OCI-LY7 (cell line): ENCODE results near the gene FN3K. TPM values are rescaled to one million over a fixed set of nuclear protein-coding genes. Genes with fewer than 3 reads are reported as not detected.

Experiments used
- BruUV-seq: library from RNA; stranded (reverse); fragments of 400-500 nt; replicated peaks from 2 replicates; lab custom pipeline; 2021; lab: Mats Ljungman, UMichigan
- CTCF ChIA-PET: fragments of 300-600 bp; sonication (Branson Sonifier 250); formaldehyde crosslinking; loops from one replicate; lab custom pipeline; 2022; ENCODE audit warnings: antibody characterized with exemption; ENCODE audit not compliant: unreplicated experiment; lab: Charles Lee
- POLR2A ChIA-PET: fragments of 300-600 bp; sonication (Branson Sonifier 250); formaldehyde crosslinking; loops from one replicate; lab custom pipeline; 2022; ENCODE audit warnings: antibody characterized with exemption; lab: Charles Lee
- DNase-seq: peaks from one replicate; pipeline ENCODE4 v3.0.0-alpha.2; 2015; ENCODE audit warnings: low spot score
- H2AFZ ChIP-seq: fragments of 200-600 bp; sonication (generic), shearing (Covaris generic); 2 replicates; pipeline ENCODE4 v1.6.1; 2014; ENCODE audit warnings: mild to moderate bottlenecking, antibody characterized with exemption, low read length, moderate library complexity
- H3K27ac ChIP-seq: fragments of 200-600 bp; sonication (generic); 2 replicates; pipeline ENCODE4 v1.5.1; 2014; ENCODE audit warnings: mixed run types, low read depth, mild to moderate bottlenecking, moderate library complexity, low read length, inconsistent platforms; ENCODE audit not compliant: poor library complexity, severe bottlenecking
- H3K36me3 ChIP-seq: fragments of 200-600 bp; sonication (generic); 2 replicates; pipeline ENCODE4 v1.6.1; 2014; ENCODE audit warnings: mild to moderate bottlenecking, antibody characterized with exemption, low read length, moderate library complexity, mixed read lengths; ENCODE audit not compliant: insufficient read depth
- H3K4me1 ChIP-seq: fragments of 200-600 bp; sonication (generic); 2 replicates; pipeline ENCODE4 v1.5.1; 2014; ENCODE audit warnings: mild to moderate bottlenecking, low read length; ENCODE audit not compliant: insufficient read depth, poor library complexity, severe bottlenecking
- H3K4me2 ChIP-seq: fragments of 200-600 bp; sonication (generic); 2 replicates; pipeline ENCODE4 v1.6.1; 2014; ENCODE audit warnings: mild to moderate bottlenecking, low read length
- H3K4me3 ChIP-seq: fragments of 200-600 bp; sonication (generic); 2 replicates; pipeline ENCODE4 v1.5.1; 2014; ENCODE audit warnings: mild to moderate bottlenecking, low read depth, low read length; ENCODE audit not compliant: poor library complexity, severe bottlenecking
- H3K79me2 ChIP-seq: fragments of 200-600 bp; sonication (generic); 2 replicates; pipeline ENCODE4 v1.6.1; 2016; ENCODE audit warnings: low read depth, mild to moderate bottlenecking, low read length, moderate library complexity, mixed read lengths; ENCODE audit not compliant: insufficient read depth
- H3K9me2 ChIP-seq: fragments of 200-600 bp; sonication (generic); 2 replicates; pipeline ENCODE4 v1.6.1; 2016; ENCODE audit warnings: mild to moderate bottlenecking, low read length, mixed read lengths; ENCODE audit not compliant: insufficient read depth
- H3K9me3 ChIP-seq: fragments of 200-600 bp; sonication (generic); 2 replicates; pipeline ENCODE4 v1.6.1; 2014; ENCODE audit warnings: mild to moderate bottlenecking, mixed run types, low read length, mixed read lengths
- H4K20me1 ChIP-seq: fragments of 200-600 bp; sonication (generic); 2 replicates; pipeline ENCODE4 v1.6.1; 2014; ENCODE audit warnings: mild to moderate bottlenecking, antibody characterized with exemption, low read length, moderate library complexity, mixed read lengths; ENCODE audit not compliant: insufficient read depth
- CTCF ChIP-seq: fragments of 200-600 bp; sonication (generic); conservative IDR thresholded peaks from 2 replicates; pipeline ENCODE4 v1.5.1; 2014; ENCODE audit warnings: mild to moderate bottlenecking, antibody characterized with exemption, low read length, moderate library complexity, mixed read lengths
- EZH2phosphoT487 ChIP-seq: fragments of 200-600 bp; sonication (generic); IDR thresholded peaks from 2 replicates; pipeline ENCODE4 v1.6.1; 2018; ENCODE audit warnings: low read depth, borderline replicate concordance, mild to moderate bottlenecking, mixed run types, antibody characterized with exemption, low read length, moderate library complexity, mixed read lengths
- intact Hi-C: fragments of 100-400 bp; cut with micrococcal nuclease; formaldehyde crosslinking; loops from one replicate; pipeline ENCODE4 v1.10.0; 2022; ENCODE audit not compliant: unreplicated experiment
- total RNA-seq, 2 experiments: library from RNA; depleted of rRNA in 1 of 2; stranded (reverse); fragments of >200 nt in 1 of 2; shearing (Covaris generic) in 1 of 2; gene quantifications; 2 replicates each; pipeline ENCODE4 v1.2.3, GENCODE V29; 2014 to 2022

Gene FN3K
- total RNA-seq, 2 experiments from 2014 or later = 3.8 to 32.3 TPM

GRCh38 chr17:82786427-82786826 is 51.0 kb downstream of the FN3K start:
- H2AFZ ChIP-seq = no peak overlapping the region

GRCh38 chr17:82787081-82787848 is 51.9 kb downstream of the FN3K start:
- no peak overlapping the region for H2AFZ ChIP-seq
- peak overlapping the region; percentile 64 for H3K4me2 ChIP-seq
- peak; percentile 97 for DNase-seq
- H3K9me2 ChIP-seq = no peaks in the 10 kb centered on the region
- intact Hi-C loops = loop anchor here (1.0 kb wide), 6 partner anchors 77 to 387 kb away; no protein-coding TSS in a partner anchor
- H4K20me1 ChIP-seq = no peaks in the 10 kb centered on the region
- no peaks in the 10 kb centered on the region for H3K9me3 ChIP-seq
- no TSS peak for BruUV-seq
- ChIA-PET CTCF (no interaction called here), POLR2A (no interaction called here)
- H3K79me2 ChIP-seq = peaks cover 4% of the 10 kb centered on the region; the same call in 1 of the 2 replicates
- H3K4me1 ChIP-seq = peaks cover 39% of the 10 kb centered on the region
- peak overlapping the region; percentile 16 for H3K4me3 ChIP-seq
- H3K27ac ChIP-seq = peak overlapping the region; percentile 84
- TF ChIP-seq CTCF = no peak
- no peak for TF ChIP-seq EZH2phosphoT487
- H3K36me3 ChIP-seq = peaks cover 68% of the 10 kb centered on the region

More at GRCh38 chr17:82786427-82786826, 51.0 kb downstream of the FN3K start:
- Histone ChIP-seq H3K9me2 (no peaks in the 10 kb centered on the region), H4K20me1 (no peaks in the 10 kb centered on the region), H3K9me3 (no peaks in the 10 kb centered on the region), H3K79me2 (peaks cover 4% of the 10 kb centered on the region; the same call in 1 of the 2 replicates), H3K36me3 (peaks cover 72% of the 10 kb centered on the region), H3K4me3 (no peak overlapping the region), H3K4me2 (peak overlapping the region; percentile 38), H3K27ac (peak overlapping the region; percentile 34), H3K4me1 (peaks cover 46% of the 10 kb centered on the region)
- TF ChIP-seq CTCF (peak; percentile 61), EZH2phosphoT487 (no peak)
- BruUV-seq = no TSS peak
- intact Hi-C loops = no loop called here
- POLR2A ChIA-PET = no interaction called here
- DNase-seq = peak; percentile 48
- CTCF ChIA-PET = interaction anchor here (1.0 kb wide), 1 partner anchor 99 kb away, joined by 5 read pairs; no protein-coding TSS in a partner anchor
